Measurements from ENCODE around the gene NFS1. TPM values are rescaled to one million over a fixed set of nuclear protein-coding genes. Genes with fewer than 3 reads are reported as not detected.

Gene NFS1
- total and polyA plus RNA-seq, 4 donors, result 30.1 to 55.2 (median 46.1) TPM

DNA sequence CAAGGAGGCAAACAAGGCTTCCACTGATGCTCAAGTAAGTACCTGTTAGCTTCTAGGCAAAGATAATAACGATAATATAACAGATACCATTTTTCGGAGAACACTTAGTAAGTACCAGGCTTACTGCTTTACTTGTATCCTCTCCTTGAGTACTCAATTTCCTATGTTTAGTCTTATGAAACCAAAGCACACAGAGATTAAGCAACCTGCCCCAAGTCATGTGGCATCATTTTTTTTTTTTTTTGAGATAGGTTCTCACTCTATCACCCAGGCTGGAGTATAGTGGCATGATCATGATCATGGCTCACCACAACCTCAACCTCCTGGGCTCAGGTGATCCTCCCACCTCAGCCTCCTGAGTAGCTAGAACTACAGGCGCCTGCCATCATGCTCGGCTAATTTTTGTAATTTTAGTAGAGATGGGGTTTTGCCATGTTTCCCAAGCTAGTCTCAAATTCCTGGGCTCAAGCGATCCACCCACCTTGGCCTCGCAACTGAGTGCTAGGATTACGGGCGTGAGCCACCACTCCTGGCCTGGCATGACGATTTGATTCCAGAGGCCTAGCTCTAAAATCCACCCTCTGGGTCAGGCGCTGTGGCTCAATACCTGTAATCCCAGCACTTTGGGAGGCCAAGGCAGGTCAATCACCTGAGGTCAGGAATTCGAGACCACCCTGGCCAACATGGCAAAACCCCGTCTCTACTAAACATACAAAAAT is 69.6 kb downstream of the NFS1 start:
- WGBS, result 90% methylated on average over 12 of the region's 12 CpGs
- peaks cover 0 to 4% (median 4%) of the 10 kb centered on the region in 4 donors for H3K4me1 ChIP-seq (ENCODE audit: control insufficient read depth in 4 of 4, insufficient read depth in 4 of 4, low read length in 3 of 4)
- H3K36me3 ChIP-seq (ENCODE audit: control insufficient read depth in 4 of 4, insufficient read depth in 3 of 4, low read depth in 1 of 4, low read length in 3 of 4), result peaks cover 10 to 57% (median 35%) of the 10 kb centered on the region in 4 donors
- H3K27ac ChIP-seq (ENCODE audit: low read depth in 1 of 2, low read length in 2 of 2), result no peak overlapping the region
- H3K9me3 ChIP-seq (ENCODE audit: control insufficient read depth in 4 of 4, low read length in 3 of 4), result no peaks in the 10 kb centered on the region
- no peak for DNase-seq (ENCODE audit: low spot score)
- TF ChIP-seq, protein P1, sequence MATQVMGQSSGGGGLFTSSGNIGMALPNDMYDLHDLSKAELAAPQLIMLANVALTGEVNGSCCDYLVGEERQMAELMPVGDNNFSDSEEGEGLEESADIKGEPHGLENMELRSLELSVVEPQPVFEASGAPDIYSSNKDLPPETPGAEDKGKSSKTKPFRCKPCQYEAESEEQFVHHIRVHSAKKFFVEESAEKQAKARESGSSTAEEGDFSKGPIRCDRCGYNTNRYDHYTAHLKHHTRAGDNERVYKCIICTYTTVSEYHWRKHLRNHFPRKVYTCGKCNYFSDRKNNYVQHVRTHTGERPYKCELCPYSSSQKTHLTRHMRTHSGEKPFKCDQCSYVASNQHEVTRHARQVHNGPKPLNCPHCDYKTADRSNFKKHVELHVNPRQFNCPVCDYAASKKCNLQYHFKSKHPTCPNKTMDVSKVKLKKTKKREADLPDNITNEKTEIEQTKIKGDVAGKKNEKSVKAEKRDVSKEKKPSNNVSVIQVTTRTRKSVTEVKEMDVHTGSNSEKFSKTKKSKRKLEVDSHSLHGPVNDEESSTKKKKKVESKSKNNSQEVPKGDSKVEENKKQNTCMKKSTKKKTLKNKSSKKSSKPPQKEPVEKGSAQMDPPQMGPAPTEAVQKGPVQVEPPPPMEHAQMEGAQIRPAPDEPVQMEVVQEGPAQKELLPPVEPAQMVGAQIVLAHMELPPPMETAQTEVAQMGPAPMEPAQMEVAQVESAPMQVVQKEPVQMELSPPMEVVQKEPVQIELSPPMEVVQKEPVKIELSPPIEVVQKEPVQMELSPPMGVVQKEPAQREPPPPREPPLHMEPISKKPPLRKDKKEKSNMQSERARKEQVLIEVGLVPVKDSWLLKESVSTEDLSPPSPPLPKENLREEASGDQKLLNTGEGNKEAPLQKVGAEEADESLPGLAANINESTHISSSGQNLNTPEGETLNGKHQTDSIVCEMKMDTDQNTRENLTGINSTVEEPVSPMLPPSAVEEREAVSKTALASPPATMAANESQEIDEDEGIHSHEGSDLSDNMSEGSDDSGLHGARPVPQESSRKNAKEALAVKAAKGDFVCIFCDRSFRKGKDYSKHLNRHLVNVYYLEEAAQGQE (IDR thresholded peaks at IDR 0.05), result no peak
- TF ChIP-seq FOXA1 (IDR thresholded peaks at IDR 0.05), result peak; percentile 13
- TF ChIP-seq JUND (IDR thresholded peaks at IDR 0.05), result peak in 1 of 2 donors; percentile 14
- TF ChIP-seq FOXA2 (IDR thresholded peaks at IDR 0.05), result peak; percentile 20
- TF ChIP-seq TAF1 (conservative IDR thresholded peaks at IDR 0.05), result no peak
- TF ChIP-seq NR2F2 (IDR thresholded peaks at IDR 0.05), result no peak
- TF ChIP-seq HNF4A (conservative IDR thresholded peaks at IDR 0.05), result peak; percentile 15 to 24
- TF ChIP-seq SP1 (IDR thresholded peaks at IDR 0.05), result no peak
- TF ChIP-seq, protein P2, sequence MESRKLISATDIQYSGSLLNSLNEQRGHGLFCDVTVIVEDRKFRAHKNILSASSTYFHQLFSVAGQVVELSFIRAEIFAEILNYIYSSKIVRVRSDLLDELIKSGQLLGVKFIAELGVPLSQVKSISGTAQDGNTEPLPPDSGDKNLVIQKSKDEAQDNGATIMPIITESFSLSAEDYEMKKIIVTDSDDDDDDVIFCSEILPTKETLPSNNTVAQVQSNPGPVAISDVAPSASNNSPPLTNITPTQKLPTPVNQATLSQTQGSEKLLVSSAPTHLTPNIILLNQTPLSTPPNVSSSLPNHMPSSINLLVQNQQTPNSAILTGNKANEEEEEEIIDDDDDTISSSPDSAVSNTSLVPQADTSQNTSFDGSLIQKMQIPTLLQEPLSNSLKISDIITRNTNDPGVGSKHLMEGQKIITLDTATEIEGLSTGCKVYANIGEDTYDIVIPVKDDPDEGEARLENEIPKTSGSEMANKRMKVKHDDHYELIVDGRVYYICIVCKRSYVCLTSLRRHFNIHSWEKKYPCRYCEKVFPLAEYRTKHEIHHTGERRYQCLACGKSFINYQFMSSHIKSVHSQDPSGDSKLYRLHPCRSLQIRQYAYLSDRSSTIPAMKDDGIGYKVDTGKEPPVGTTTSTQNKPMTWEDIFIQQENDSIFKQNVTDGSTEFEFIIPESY (IDR thresholded peaks at IDR 0.05), result no peak
- no peak overlapping the region for H3K4me3 ChIP-seq (ENCODE audit: low read depth in 1 of 3, low read length in 3 of 3)
- no peak overlapping the region for H3K9ac ChIP-seq (ENCODE audit: low read depth in 1 of 2, low read length in 2 of 2)
- H3K27me3 ChIP-seq (ENCODE audit: control insufficient read depth in 4 of 4, insufficient read depth in 4 of 4, low read length in 3 of 4), result no peaks in the 10 kb centered on the region

DNA sequence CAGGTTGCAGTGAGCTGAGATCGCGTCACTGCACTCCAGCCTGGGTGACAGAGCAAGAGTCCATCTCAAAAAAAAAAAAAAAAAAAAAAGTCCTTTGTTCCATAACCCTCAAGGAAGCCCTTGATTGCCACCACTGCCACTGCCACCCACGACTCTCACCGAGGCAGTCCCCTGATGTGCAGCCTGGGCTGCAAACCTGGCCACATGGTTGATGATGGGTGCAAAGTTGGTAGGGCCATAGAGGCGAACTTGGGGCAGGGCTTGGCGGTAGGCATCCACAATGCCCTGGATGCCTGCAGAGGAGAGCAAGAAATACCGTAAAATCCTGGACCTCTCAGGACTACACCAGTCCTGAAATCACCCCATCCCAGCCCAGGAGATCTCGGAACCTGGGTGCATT is 72.0 kb downstream of the NFS1 start:
- H3K4me3 ChIP-seq (ENCODE audit: low read depth in 1 of 3, low read length in 3 of 3), result no peak overlapping the region
- no peak overlapping the region for H3K9ac ChIP-seq (ENCODE audit: low read depth in 1 of 2, low read length in 2 of 2)
- no peak overlapping the region for H3K27ac ChIP-seq (ENCODE audit: low read depth in 1 of 2, low read length in 2 of 2)
- WGBS, result 98% methylated on average over 8 of the region's 8 CpGs
- no peaks in the 10 kb centered on the region for H3K9me3 ChIP-seq (ENCODE audit: control insufficient read depth in 4 of 4, low read length in 3 of 4)
- peaks cover 11 to 55% (median 35%) of the 10 kb centered on the region in 4 donors for H3K36me3 ChIP-seq (ENCODE audit: control insufficient read depth in 4 of 4, insufficient read depth in 3 of 4, low read depth in 1 of 4, low read length in 3 of 4)
- no peaks in the 10 kb centered on the region for H3K27me3 ChIP-seq (ENCODE audit: control insufficient read depth in 4 of 4, insufficient read depth in 4 of 4, low read length in 3 of 4)
- H3K4me1 ChIP-seq (ENCODE audit: control insufficient read depth in 4 of 4, insufficient read depth in 4 of 4, low read length in 3 of 4), result peaks cover 0 to 4% (median 4%) of the 10 kb centered on the region in 4 donors
- DNase-seq (ENCODE audit: low spot score), result no peak
- TF ChIP-seq RAD21 (IDR thresholded peaks at IDR 0.05) (no peak), GABPA (IDR thresholded peaks at IDR 0.05 in 1 of 2, conservative IDR thresholded peaks at IDR 0.05 in 1 of 2) (no peak), FOXA2 (IDR thresholded peaks at IDR 0.05) (no peak), SP1 (IDR thresholded peaks at IDR 0.05) (no peak), HNF4G (IDR thresholded peaks at IDR 0.05) (no peak), JUND (IDR thresholded peaks at IDR 0.05) (no peak), FOXA1 (IDR thresholded peaks at IDR 0.05) (no peak), EGR1 (IDR thresholded peaks at IDR 0.05; ENCODE audit: low read depth in 2 of 2) (no peak), NR2F2 (IDR thresholded peaks at IDR 0.05) (no peak), TAF1 (conservative IDR thresholded peaks at IDR 0.05) (no peak), HNF4A (conservative IDR thresholded peaks at IDR 0.05) (no peak), YY1 (IDR thresholded peaks at IDR 0.05) (no peak), RXRA (IDR thresholded peaks at IDR 0.05) (no peak)
- TF ChIP-seq, protein P2 (IDR thresholded peaks at IDR 0.05), result no peak
- TF ChIP-seq, protein P3, sequence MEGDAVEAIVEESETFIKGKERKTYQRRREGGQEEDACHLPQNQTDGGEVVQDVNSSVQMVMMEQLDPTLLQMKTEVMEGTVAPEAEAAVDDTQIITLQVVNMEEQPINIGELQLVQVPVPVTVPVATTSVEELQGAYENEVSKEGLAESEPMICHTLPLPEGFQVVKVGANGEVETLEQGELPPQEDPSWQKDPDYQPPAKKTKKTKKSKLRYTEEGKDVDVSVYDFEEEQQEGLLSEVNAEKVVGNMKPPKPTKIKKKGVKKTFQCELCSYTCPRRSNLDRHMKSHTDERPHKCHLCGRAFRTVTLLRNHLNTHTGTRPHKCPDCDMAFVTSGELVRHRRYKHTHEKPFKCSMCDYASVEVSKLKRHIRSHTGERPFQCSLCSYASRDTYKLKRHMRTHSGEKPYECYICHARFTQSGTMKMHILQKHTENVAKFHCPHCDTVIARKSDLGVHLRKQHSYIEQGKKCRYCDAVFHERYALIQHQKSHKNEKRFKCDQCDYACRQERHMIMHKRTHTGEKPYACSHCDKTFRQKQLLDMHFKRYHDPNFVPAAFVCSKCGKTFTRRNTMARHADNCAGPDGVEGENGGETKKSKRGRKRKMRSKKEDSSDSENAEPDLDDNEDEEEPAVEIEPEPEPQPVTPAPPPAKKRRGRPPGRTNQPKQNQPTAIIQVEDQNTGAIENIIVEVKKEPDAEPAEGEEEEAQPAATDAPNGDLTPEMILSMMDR (IDR thresholded peaks at IDR 0.05; ENCODE audit: low read depth, low read length, missing input control), result no peak
- TF ChIP-seq, protein P4, sequence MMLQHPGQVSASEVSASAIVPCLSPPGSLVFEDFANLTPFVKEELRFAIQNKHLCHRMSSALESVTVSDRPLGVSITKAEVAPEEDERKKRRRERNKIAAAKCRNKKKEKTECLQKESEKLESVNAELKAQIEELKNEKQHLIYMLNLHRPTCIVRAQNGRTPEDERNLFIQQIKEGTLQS (IDR thresholded peaks at IDR 0.05), result no peak
- TF ChIP-seq, protein P1 (IDR thresholded peaks at IDR 0.05), result no peak

Data from liver (tissue), 9 donors.